HL-60 (cell line): ENCODE results near the gene TBX3.

Source experiments
- DNase-seq, 2 experiments: peaks; one replicate each; pipeline ENCODE4 v3.0.0-alpha.2; 2010 to 2020; ENCODE audit warnings: low read depth in 1 of 2, low spot score in 1 of 2
- H3K27ac ChIP-seq: fragments of 250-450 bp; sonication (Bioruptor Pico); replicated peaks from 2 replicates; pipeline ENCODE4 v1.5.1; 2020; ENCODE audit warnings: mild to moderate bottlenecking, moderate library complexity
- H3K27me3 ChIP-seq: fragments of 250-450 bp; sonication (Bioruptor Pico); 2 replicates; pipeline ENCODE4 v1.5.1; 2021; ENCODE audit warnings: mild to moderate bottlenecking, moderate library complexity; ENCODE audit not compliant: insufficient read depth, poor library complexity, severe bottlenecking
- H3K4me3 ChIP-seq: replicated peaks from 2 replicates; pipeline ENCODE4 v1.5.1; 2011; ENCODE audit warnings: mild to moderate bottlenecking, control low read depth, low read length; ENCODE audit not compliant: insufficient read depth
- CTCF ChIP-seq: IDR thresholded peaks from one replicate; pipeline ENCODE4 v1.5.1; 2011; ENCODE audit warnings: low read length, control low read depth, inconsistent platforms; ENCODE audit not compliant: insufficient read depth
- GABPA ChIP-seq: IDR thresholded peaks from 2 replicates; pipeline ENCODE4 v1.6.1; 2012; ENCODE audit warnings: low read depth
- POLR2AphosphoS5 ChIP-seq: IDR thresholded peaks from 2 replicates; pipeline ENCODE4 v1.6.1; 2012; ENCODE audit warnings: low read depth
- SPI1 ChIP-seq: IDR thresholded peaks from 2 replicates; pipeline ENCODE4 v1.6.1; 2012; ENCODE audit warnings: low read depth, mild to moderate bottlenecking, borderline replicate concordance
- TF ChIP-seq, protein P1 (sequence below): IDR thresholded peaks from 2 replicates; pipeline ENCODE4 v1.6.1; 2012; ENCODE audit warnings: low read depth; ENCODE audit not compliant: insufficient replicate concordance

Gene TBX3

DNA sequence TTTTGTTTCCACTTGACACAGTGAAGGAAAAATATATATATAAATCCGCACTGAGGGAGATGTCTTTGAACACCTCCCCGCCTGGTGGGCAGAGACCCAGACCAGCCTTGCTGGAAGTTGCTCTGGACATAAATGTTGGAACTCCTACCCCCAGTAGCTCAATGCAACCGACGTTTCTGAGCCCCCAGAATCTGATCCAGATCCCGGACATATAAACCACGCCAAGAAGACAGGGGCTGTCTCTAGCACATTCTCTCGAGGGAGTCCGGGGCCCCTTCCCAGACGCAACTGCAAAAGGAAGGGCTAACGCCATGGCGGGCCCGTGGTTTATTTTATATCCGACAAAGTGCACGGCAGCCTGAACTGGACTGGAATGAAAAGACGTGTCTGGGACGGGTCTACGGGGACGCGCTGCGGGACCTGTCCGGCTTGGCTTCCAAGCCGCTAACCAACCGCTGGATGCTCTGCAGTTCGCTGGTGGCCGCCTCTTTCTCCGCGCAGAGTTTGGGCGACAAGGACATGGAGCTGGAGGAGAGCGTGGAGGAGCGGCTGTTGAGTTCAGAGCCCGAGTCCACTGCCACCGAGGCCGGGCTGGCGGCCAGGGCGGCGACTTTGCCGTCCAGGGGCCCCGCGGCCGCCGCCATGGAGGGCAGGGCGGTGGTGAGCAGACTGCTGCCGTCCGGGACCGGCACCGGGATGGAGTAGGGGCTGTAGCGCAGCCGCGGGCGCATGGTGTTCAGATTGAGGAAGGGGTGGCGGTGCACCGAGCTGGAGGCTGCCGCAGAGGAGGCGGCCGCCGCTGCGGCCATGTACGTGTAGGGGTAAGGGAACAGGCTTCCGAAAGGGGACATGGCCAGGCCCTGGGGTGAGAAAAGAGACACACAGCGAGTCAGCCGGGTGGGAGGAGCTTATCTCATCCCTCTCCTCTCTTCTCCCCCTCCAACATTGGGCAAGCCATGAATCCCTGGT is 12.2 kb downstream of the TBX3 start:
- Histone ChIP-seq H3K27ac (no peak overlapping the region), H3K27me3 (peaks cover 47% of the 10 kb centered on the region)
- TF ChIP-seq POLR2AphosphoS5: no peak
- TF ChIP-seq CTCF: no peak
- TF ChIP-seq SPI1: no peak
- TF ChIP-seq GABPA: no peak
- TF ChIP-seq, protein P1, sequence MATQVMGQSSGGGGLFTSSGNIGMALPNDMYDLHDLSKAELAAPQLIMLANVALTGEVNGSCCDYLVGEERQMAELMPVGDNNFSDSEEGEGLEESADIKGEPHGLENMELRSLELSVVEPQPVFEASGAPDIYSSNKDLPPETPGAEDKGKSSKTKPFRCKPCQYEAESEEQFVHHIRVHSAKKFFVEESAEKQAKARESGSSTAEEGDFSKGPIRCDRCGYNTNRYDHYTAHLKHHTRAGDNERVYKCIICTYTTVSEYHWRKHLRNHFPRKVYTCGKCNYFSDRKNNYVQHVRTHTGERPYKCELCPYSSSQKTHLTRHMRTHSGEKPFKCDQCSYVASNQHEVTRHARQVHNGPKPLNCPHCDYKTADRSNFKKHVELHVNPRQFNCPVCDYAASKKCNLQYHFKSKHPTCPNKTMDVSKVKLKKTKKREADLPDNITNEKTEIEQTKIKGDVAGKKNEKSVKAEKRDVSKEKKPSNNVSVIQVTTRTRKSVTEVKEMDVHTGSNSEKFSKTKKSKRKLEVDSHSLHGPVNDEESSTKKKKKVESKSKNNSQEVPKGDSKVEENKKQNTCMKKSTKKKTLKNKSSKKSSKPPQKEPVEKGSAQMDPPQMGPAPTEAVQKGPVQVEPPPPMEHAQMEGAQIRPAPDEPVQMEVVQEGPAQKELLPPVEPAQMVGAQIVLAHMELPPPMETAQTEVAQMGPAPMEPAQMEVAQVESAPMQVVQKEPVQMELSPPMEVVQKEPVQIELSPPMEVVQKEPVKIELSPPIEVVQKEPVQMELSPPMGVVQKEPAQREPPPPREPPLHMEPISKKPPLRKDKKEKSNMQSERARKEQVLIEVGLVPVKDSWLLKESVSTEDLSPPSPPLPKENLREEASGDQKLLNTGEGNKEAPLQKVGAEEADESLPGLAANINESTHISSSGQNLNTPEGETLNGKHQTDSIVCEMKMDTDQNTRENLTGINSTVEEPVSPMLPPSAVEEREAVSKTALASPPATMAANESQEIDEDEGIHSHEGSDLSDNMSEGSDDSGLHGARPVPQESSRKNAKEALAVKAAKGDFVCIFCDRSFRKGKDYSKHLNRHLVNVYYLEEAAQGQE: no peak

GRCh38 chr12:114671066-114671442 is 12.9 kb downstream of the TBX3 start:
- H3K27ac ChIP-seq: no peak overlapping the region
- DNase-seq: no peak
- no peak overlapping the region for H3K4me3 ChIP-seq
- H3K27me3 ChIP-seq: peaks cover 52% of the 10 kb centered on the region
- no peak for TF ChIP-seq POLR2AphosphoS5
- no peak for TF ChIP-seq GABPA
- TF ChIP-seq, protein P1: no peak
- no peak for TF ChIP-seq CTCF
- no peak for TF ChIP-seq SPI1

More for the DNA sequence above, 12.2 kb downstream of the TBX3 start:
- H3K4me3 ChIP-seq: no peak overlapping the region
- DNase-seq: no peak

DNA sequence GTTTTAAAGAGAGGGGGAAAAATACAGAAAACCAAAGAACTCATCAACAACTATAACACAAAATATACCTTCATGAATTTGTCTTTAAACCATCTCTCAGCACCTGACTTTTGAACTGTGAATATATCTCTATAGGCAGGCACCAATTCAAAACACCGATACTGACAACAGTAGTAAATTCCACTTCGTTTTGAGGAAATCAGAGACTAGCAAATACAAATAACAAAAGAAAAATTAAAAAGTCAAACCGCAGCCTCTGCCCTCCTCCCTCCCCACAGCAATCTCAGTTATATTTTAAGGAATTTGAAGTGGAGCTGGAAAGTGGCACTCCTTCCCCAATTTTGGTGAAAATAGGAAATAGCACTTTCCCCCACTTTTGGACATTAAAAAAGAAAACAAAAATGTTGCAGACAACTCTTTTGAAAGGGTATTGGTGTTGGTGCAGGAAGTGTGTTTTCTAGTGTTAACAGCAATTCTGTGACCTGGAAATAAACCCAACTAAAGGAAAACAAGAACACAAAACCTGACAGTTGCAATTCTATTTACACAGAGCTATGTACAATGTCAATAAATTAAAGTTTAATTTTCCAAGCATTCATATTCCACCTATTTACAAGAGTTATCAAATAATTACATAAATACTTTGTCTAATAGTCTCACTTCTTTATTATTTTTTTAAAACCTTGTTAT is 13.5 kb downstream of the TBX3 start:
- TF ChIP-seq GABPA: no peak
- TF ChIP-seq CTCF: no peak
- no peak for TF ChIP-seq SPI1
- TF ChIP-seq, protein P1: no peak
- no peak for TF ChIP-seq POLR2AphosphoS5
- Histone ChIP-seq H3K4me3 (no peak overlapping the region), H3K27ac (no peak overlapping the region), H3K27me3 (peaks cover 58% of the 10 kb centered on the region)
- DNase-seq: no peak
